CD4-positive, alpha-beta T cell (primary cell): ENCODE data around the gene FAM114A2. TPM values are rescaled to one million over a fixed set of nuclear protein-coding genes. Genes with fewer than 3 reads are reported as not detected.

Experiments
- ATAC-seq: fragments of 200-7000 bp; cut with Tn5 transposase; one replicate; pipeline ENCODE4 v1.10.0; 2022; ENCODE audit warnings: mild to moderate bottlenecking; ENCODE audit not compliant: poor library complexity
- CTCF ChIA-PET: fragments of 350-600 bp; sonication (Branson Sonifier 250); formaldehyde crosslinking; loops from one replicate; lab custom pipeline; 2021; ENCODE audit warnings: antibody characterized with exemption, inconsistent platforms; lab: Charles Lee
- POLR2A ChIA-PET: fragments of 350-600 bp; sonication (Branson Sonifier 250); formaldehyde crosslinking; loops from one replicate; lab custom pipeline; 2021; ENCODE audit warnings: antibody characterized with exemption, inconsistent platforms; lab: Charles Lee
- DNase-seq, 14 experiments: peaks; one replicate each; pipeline ENCODE4 v3.0.0-alpha.2; 2013 to 2020; ENCODE audit warnings: mixed read lengths in 2 of 14
- H3K27ac ChIP-seq, 2 donors: one replicate each; pipeline versions ENCODE4 v1.5.1 to v1.7.0; 2013; ENCODE audit warnings: low read length in 2 of 2, low read depth in 1 of 2, mild to moderate bottlenecking in 1 of 2
- H3K27me3 ChIP-seq, 2 experiments: 1 replicate in 1 of 2; 2 replicates in 1 of 2; pipeline versions ENCODE4 v1.6.1 to v1.7.0; 2013; ENCODE audit warnings: low read length in 2 of 2, control low read depth in 1 of 2, mild to moderate bottlenecking in 1 of 2, moderate library complexity in 1 of 2; ENCODE audit not compliant: insufficient read depth in 2 of 2, control insufficient read depth in 1 of 2
- H3K36me3 ChIP-seq: one replicate; pipeline ENCODE4 v1.6.1; 2013; ENCODE audit warnings: low read length, control low read depth; ENCODE audit not compliant: insufficient read depth
- H3K4me1 ChIP-seq: one replicate; pipeline ENCODE4 v1.6.1; 2013; ENCODE audit warnings: low read length, control low read depth; ENCODE audit not compliant: insufficient read depth
- H3K4me3 ChIP-seq: one replicate; pipeline ENCODE4 v1.5.1; 2013; ENCODE audit warnings: mild to moderate bottlenecking, low read length, moderate library complexity
- H3K9me3 ChIP-seq, 2 experiments: 1 replicate in 1 of 2; 2 replicates in 1 of 2; pipeline versions ENCODE4 v1.6.1 to v1.7.0; 2013; ENCODE audit warnings: low read length in 2 of 2, mild to moderate bottlenecking in 2 of 2, control low read depth in 1 of 2, moderate library complexity in 1 of 2; ENCODE audit not compliant: control insufficient read depth in 1 of 2, insufficient read depth in 1 of 2
- H3K27ac Mint-ChIP-seq: one replicate; pipeline ENCODE4 v1.8.0; 2020; ENCODE audit warnings: mixed read lengths
- H3K27me3 Mint-ChIP-seq: one replicate; pipeline ENCODE4 v1.8.0; 2021; ENCODE audit warnings: mixed read lengths
- H3K36me3 Mint-ChIP-seq: one replicate; pipeline ENCODE4 v1.8.0; 2021; ENCODE audit warnings: low read depth, mixed read lengths
- H3K4me1 Mint-ChIP-seq: one replicate; pipeline ENCODE4 v1.8.0; 2021; ENCODE audit warnings: low read depth, mixed read lengths
- H3K4me3 Mint-ChIP-seq: one replicate; pipeline ENCODE4 v1.8.0; 2020; ENCODE audit warnings: mild to moderate bottlenecking, mixed read lengths
- H3K9me3 Mint-ChIP-seq: one replicate; pipeline ENCODE4 v1.8.0; 2020; ENCODE audit warnings: mixed read lengths
- CTCF ChIP-seq: fragments of 200-600 bp; IDR thresholded peaks from one replicate; pipeline ENCODE4 v1.8.0; 2022; ENCODE audit warnings: antibody characterized with exemption, mild to moderate bottlenecking
- intact Hi-C, 2 experiments: fragments of 100-400 bp; cut with DNase I in 1 of 2; cut with micrococcal nuclease in 1 of 2; formaldehyde crosslinking; loops; one replicate each; pipeline versions ENCODE4 v1.15.1 to v1.9.0; 2023 to 2025; cut with DNase I, micrococcal nuclease
- total RNA-seq, 174 experiments: library from RNA in 2 of 174; stranded (reverse) in 2 of 174; gene quantifications; one replicate each; pipeline ENCODE4 v1.2.3 and lab custom pipeline; 2021 to 2026

The FAM114A2 gene
- total RNA-seq, 2 experiments from 2014 or later: 21.9 to 23.3 TPM

- Mint-ChIP-seq H3K27me3 (peaks cover 11% of the 10 kb centered on the region), H3K4me3 (no peak overlapping the region), H3K36me3 (no peaks in the 10 kb centered on the region), H3K9me3 (no peaks in the 10 kb centered on the region), H3K4me1 (no peaks in the 10 kb centered on the region), H3K27ac (no peak overlapping the region)
- DNase-seq (no peak), ATAC-seq (no peak)
- no peaks in the 10 kb centered on the region for H3K9me3 ChIP-seq
- H3K27ac ChIP-seq: no peak overlapping the region
- ChIA-PET POLR2A (no interaction called here), CTCF (no interaction called here)
- intact Hi-C loops: no loop called here
- H3K4me3 ChIP-seq: no peak overlapping the region
- peaks cover 0 to 2% of the 10 kb centered on the region in 2 experiments for H3K27me3 ChIP-seq
- TF ChIP-seq CTCF: no peak
- peaks cover 2% of the 10 kb centered on the region for H3K4me1 ChIP-seq
- no peaks in the 10 kb centered on the region for H3K36me3 ChIP-seq
Measured at GRCh38 chr5:153969563-153969895, 69.2 kb downstream of the FAM114A2 start.

GRCh38 chr5:153968761-153969562 lies 69.7 kb downstream of the FAM114A2 start:
- peaks cover 11% of the 10 kb centered on the region for H3K27me3 Mint-ChIP-seq
- no peak for TF ChIP-seq CTCF
- no peak overlapping the region for H3K4me3 Mint-ChIP-seq
- Histone ChIP-seq H3K4me3 (no peak overlapping the region), H3K9me3 (no peaks in the 10 kb centered on the region), H3K27me3 (peaks cover 0 to 2% of the 10 kb centered on the region in 2 experiments), H3K4me1 (no peaks in the 10 kb centered on the region), H3K27ac (no peak overlapping the region), H3K36me3 (no peaks in the 10 kb centered on the region)
- ChIA-PET CTCF (no interaction called here), POLR2A (no interaction called here)
- ATAC-seq (no peak), DNase-seq (no peak)
- no peaks in the 10 kb centered on the region for H3K36me3 Mint-ChIP-seq
- no peaks in the 10 kb centered on the region for H3K4me1 Mint-ChIP-seq
- intact Hi-C loops: no loop called here
- no peaks in the 10 kb centered on the region for H3K9me3 Mint-ChIP-seq
- no peak overlapping the region for H3K27ac Mint-ChIP-seq

- Histone ChIP-seq H3K27ac (no peak overlapping the region), H3K36me3 (no peaks in the 10 kb centered on the region), H3K4me1 (peaks cover 9% of the 10 kb centered on the region), H3K4me3 (no peak overlapping the region), H3K9me3 (no peaks in the 10 kb centered on the region), H3K27me3 (peaks cover 0 to 2% of the 10 kb centered on the region in 2 experiments)
- Mint-ChIP-seq H3K9me3 (no peaks in the 10 kb centered on the region), H3K27ac (no peak overlapping the region), H3K36me3 (no peaks in the 10 kb centered on the region), H3K27me3 (peaks cover 11% of the 10 kb centered on the region), H3K4me1 (peaks cover 8% of the 10 kb centered on the region), H3K4me3 (no peak overlapping the region)
- intact Hi-C loops: loop anchor here in 1 of 2 experiments (5.0 kb wide), 1 partner anchor 1433 kb away; no protein-coding TSS in a partner anchor
- peak; percentile 47 for TF ChIP-seq CTCF
- ChIA-PET CTCF (interaction anchor here (0.9 to 1.5 kb wide), 3 partner anchors 9 to 1433 kb away, joined by 3 to 5 read pairs (median 3); no protein-coding TSS in a partner anchor), POLR2A (interaction anchor here (0.6 kb wide), 1 partner anchor 111 kb away, joined by 3 read pairs; no protein-coding TSS in a partner anchor)
- DNase-seq (peak in 6 of 14 experiments; percentile 7 to 53 (median 40)), ATAC-seq (no peak)
Measured at GRCh38 chr5:153964880-153965645, 73.6 kb downstream of the FAM114A2 start.
